ENCODE results near the gene RAB28. TPM values are rescaled to one million over a fixed set of nuclear protein-coding genes. Genes with fewer than 3 reads are reported as not detected.

Gene RAB28
- total and polyA plus RNA-seq, 9 donors: 13.9 to 20.4 (median 16.7) TPM

GRCh38 chr4:13386405-13387107 is 97.6 kb downstream of the RAB28 start:
- Histone ChIP-seq H3K27me3 (ENCODE audit: control insufficient read depth, insufficient read depth, low read length) (no peaks in the 10 kb centered on the region), H3K4me3 (ENCODE audit: low read length) (no peak overlapping the region), H3K36me3 (ENCODE audit: control insufficient read depth, insufficient read depth, low read length) (no peaks in the 10 kb centered on the region), H3K9me3 (replicated peaks; ENCODE audit: control insufficient read depth, low read depth, low read length) (peaks cover 3% of the 10 kb centered on the region), H3K27ac (ENCODE audit: low read length) (no peak overlapping the region), H3K4me1 (ENCODE audit: control insufficient read depth, insufficient read depth, low read length) (no peaks in the 10 kb centered on the region)
- no peak for DNase-seq

DNA sequence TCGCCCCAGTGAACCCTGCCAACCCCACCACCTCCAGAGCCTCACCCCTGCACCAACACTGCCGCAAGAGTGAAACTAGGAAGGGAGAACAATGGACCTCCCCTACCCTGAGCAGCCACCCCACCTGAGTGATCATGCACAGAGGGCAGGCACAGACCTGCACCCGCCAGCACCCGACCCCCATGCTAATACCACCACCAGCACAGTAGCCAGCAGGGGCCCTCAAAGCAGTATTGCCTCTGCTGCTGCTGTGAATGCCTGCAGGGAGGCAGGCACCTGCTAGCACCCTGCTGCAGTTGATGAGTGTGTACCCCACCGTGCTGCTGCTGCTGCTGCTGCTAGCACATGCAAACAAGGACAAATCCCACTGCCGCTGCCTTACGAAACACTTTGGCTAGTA is 100.1 kb downstream of the RAB28 start:
- H3K27me3 ChIP-seq (ENCODE audit: control insufficient read depth, insufficient read depth, low read length): no peaks in the 10 kb centered on the region
- WGBS (ENCODE audit: insufficient coverage): 97% methylated on average over 7 of the region's 7 CpGs
- DNase-seq: no peak
- H3K9me3 ChIP-seq (replicated peaks; ENCODE audit: control insufficient read depth, low read depth, low read length): peaks cover 3% of the 10 kb centered on the region
- no peaks in the 10 kb centered on the region for H3K36me3 ChIP-seq (ENCODE audit: control insufficient read depth, insufficient read depth, low read length)
- no peak overlapping the region for H3K27ac ChIP-seq (ENCODE audit: low read length)
- H3K4me3 ChIP-seq (ENCODE audit: low read length): no peak overlapping the region
- no peaks in the 10 kb centered on the region for H3K4me1 ChIP-seq (ENCODE audit: control insufficient read depth, insufficient read depth, low read length)

GRCh38 chr4:13378973-13379759 is 105.0 kb downstream of the RAB28 start:
- Histone ChIP-seq H3K27ac (ENCODE audit: low read length) (no peak overlapping the region), H3K4me1 (ENCODE audit: control insufficient read depth, insufficient read depth, low read length) (no peaks in the 10 kb centered on the region), H3K4me3 (ENCODE audit: low read length) (no peak overlapping the region), H3K27me3 (ENCODE audit: control insufficient read depth, insufficient read depth, low read length) (no peaks in the 10 kb centered on the region), H3K36me3 (ENCODE audit: control insufficient read depth, insufficient read depth, low read length) (no peaks in the 10 kb centered on the region), H3K9me3 (replicated peaks; ENCODE audit: control insufficient read depth, low read depth, low read length) (no peaks in the 10 kb centered on the region)
- DNase-seq: no peak
- WGBS (ENCODE audit: insufficient coverage): 92% methylated on average over 1 of the region's 9 CpGs

GRCh38 chr4:13371048-13371447 is 113.1 kb downstream of the RAB28 start:
- H3K27me3 ChIP-seq (ENCODE audit: control insufficient read depth, insufficient read depth, low read length): no peaks in the 10 kb centered on the region
- no peak overlapping the region for H3K27ac ChIP-seq (ENCODE audit: low read length)
- no peak overlapping the region for H3K4me3 ChIP-seq (ENCODE audit: low read length)
- H3K4me1 ChIP-seq (ENCODE audit: control insufficient read depth, insufficient read depth, low read length): no peaks in the 10 kb centered on the region
- H3K9me3 ChIP-seq (replicated peaks; ENCODE audit: control insufficient read depth, low read depth, low read length): no peaks in the 10 kb centered on the region
- 50% methylated on average over 1 of the region's 3 CpGs for WGBS (ENCODE audit: insufficient coverage)
- DNase-seq: no peak
- H3K36me3 ChIP-seq (ENCODE audit: control insufficient read depth, insufficient read depth, low read length): no peaks in the 10 kb centered on the region

GRCh38 chr4:13368217-13368616 is 115.9 kb downstream of the RAB28 start:
- no peak overlapping the region for H3K4me3 ChIP-seq (ENCODE audit: low read length)
- H3K27ac ChIP-seq (ENCODE audit: low read length): no peak overlapping the region
- H3K9me3 ChIP-seq (replicated peaks; ENCODE audit: control insufficient read depth, low read depth, low read length): no peaks in the 10 kb centered on the region
- DNase-seq: no peak
- no CpG with 5 or more reads among the region's 2 CpGs for WGBS (ENCODE audit: insufficient coverage)
- peaks cover 4% of the 10 kb centered on the region for H3K36me3 ChIP-seq (ENCODE audit: control insufficient read depth, insufficient read depth, low read length)
- H3K27me3 ChIP-seq (ENCODE audit: control insufficient read depth, insufficient read depth, low read length): no peaks in the 10 kb centered on the region
- H3K4me1 ChIP-seq (ENCODE audit: control insufficient read depth, insufficient read depth, low read length): no peaks in the 10 kb centered on the region

DNA sequence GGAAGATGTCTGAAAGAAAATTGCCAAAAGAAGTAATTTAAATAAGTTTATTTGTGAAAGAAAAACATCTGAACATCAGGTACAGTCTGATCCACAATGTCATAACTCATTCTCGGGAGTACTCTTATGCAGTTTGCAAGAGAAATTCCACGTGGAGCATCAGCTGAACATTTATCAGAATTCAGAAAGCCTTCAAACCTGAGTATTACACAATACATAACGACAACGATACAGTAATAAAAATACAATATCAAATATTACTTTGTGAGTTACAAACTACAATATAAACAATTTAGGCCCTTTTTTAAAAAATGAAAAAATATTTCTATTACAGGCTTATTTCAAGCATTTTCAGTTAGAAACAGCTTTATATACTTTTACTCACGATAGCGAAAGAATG is 116.4 kb downstream of the RAB28 start:
- Histone ChIP-seq H3K27ac (ENCODE audit: low read length) (no peak overlapping the region), H3K27me3 (ENCODE audit: control insufficient read depth, insufficient read depth, low read length) (no peaks in the 10 kb centered on the region), H3K9me3 (replicated peaks; ENCODE audit: control insufficient read depth, low read depth, low read length) (no peaks in the 10 kb centered on the region), H3K36me3 (ENCODE audit: control insufficient read depth, insufficient read depth, low read length) (peaks cover 4% of the 10 kb centered on the region), H3K4me1 (ENCODE audit: control insufficient read depth, insufficient read depth, low read length) (no peaks in the 10 kb centered on the region), H3K4me3 (ENCODE audit: low read length) (no peak overlapping the region)
- WGBS (ENCODE audit: insufficient coverage): no CpG with 5 or more reads among the region's 6 CpGs
- no peak for DNase-seq

DNA sequence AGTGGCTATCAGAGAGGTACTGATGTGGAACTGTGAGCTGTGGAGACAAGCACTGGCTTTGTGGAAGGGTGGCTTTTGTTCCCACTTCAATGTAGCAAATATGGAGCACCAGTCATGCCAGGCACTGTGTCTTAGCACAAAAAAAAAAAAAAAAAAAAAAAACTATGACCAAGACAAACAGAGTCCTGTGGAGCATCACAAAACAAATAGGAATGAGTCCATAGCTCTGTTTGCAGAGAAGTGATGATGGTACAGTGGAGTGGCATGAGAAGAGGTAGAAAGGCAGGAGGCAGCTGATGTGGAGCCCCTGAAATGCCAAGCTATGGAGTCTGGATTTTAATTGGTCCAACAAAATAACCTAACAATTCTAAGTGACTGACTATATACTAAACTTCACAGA is 116.9 kb downstream of the RAB28 start:
- Histone ChIP-seq H3K4me1 (ENCODE audit: control insufficient read depth, insufficient read depth, low read length) (no peaks in the 10 kb centered on the region), H3K4me3 (ENCODE audit: low read length) (no peak overlapping the region), H3K27me3 (ENCODE audit: control insufficient read depth, insufficient read depth, low read length) (no peaks in the 10 kb centered on the region), H3K27ac (ENCODE audit: low read length) (no peak overlapping the region), H3K36me3 (ENCODE audit: control insufficient read depth, insufficient read depth, low read length) (peaks cover 4% of the 10 kb centered on the region), H3K9me3 (replicated peaks; ENCODE audit: control insufficient read depth, low read depth, low read length) (no peaks in the 10 kb centered on the region)
- no peak for DNase-seq

GRCh38 chr4:13365195-13365594 is 118.9 kb downstream of the RAB28 start:
- no peaks in the 10 kb centered on the region for H3K9me3 ChIP-seq (replicated peaks; ENCODE audit: control insufficient read depth, low read depth, low read length)
- H3K4me3 ChIP-seq (ENCODE audit: low read length): no peak overlapping the region
- DNase-seq: no peak
- H3K27me3 ChIP-seq (ENCODE audit: control insufficient read depth, insufficient read depth, low read length): no peaks in the 10 kb centered on the region
- no peaks in the 10 kb centered on the region for H3K4me1 ChIP-seq (ENCODE audit: control insufficient read depth, insufficient read depth, low read length)
- 52% methylated on average over 2 of the region's 3 CpGs for whole genome bisulfite sequencing (ENCODE audit: insufficient coverage)
- H3K36me3 ChIP-seq (ENCODE audit: control insufficient read depth, insufficient read depth, low read length): peaks cover 4% of the 10 kb centered on the region
- no peak overlapping the region for H3K27ac ChIP-seq (ENCODE audit: low read length)

DNA sequence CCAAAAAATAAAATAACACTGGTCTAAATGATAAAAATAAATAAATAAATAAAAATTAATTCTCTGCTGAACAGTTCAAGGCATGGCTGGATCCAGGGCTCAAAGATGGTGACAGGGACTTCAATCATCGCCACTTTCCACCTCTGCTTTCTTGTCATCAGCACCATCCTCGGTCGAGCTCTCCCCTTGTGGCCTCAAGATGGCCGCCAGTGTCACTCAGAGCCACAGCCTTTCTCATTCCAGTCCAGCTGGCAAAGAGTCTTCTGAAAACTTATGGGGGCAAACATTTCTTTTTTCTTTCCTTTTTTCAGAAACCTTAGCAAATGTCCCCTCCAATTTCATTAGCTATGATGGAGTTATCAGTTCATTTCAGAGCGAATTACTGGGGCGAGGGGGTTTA is 119.5 kb downstream of the RAB28 start:
- WGBS (ENCODE audit: insufficient coverage): 78% methylated on average over 4 of the region's 6 CpGs
- H3K27ac ChIP-seq (ENCODE audit: low read length): no peak overlapping the region
- no peaks in the 10 kb centered on the region for H3K4me1 ChIP-seq (ENCODE audit: control insufficient read depth, insufficient read depth, low read length)
- H3K4me3 ChIP-seq (ENCODE audit: low read length): no peak overlapping the region
- H3K9me3 ChIP-seq (replicated peaks; ENCODE audit: control insufficient read depth, low read depth, low read length): no peaks in the 10 kb centered on the region
- peaks cover 4% of the 10 kb centered on the region for H3K36me3 ChIP-seq (ENCODE audit: control insufficient read depth, insufficient read depth, low read length)
- H3K27me3 ChIP-seq (ENCODE audit: control insufficient read depth, insufficient read depth, low read length): no peaks in the 10 kb centered on the region
- DNase-seq: no peak

DNA sequence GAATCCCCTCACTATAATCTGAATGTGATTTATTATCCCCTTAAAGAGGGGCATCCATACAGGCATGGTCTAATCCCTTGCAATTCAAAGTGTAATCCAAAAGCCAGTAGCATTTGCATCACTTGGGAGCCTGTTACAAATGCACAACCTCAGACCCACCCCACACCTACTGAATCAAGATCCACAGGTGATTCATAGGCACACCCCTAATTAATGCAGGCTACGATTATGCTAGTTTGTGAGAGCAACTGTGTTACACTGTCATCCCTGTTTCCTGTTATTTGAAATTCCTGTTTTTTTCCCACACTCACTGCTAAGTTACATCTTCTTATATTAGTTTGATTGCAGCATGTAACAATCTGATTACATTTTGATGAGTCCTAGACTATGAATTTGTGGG is 120.0 kb downstream of the RAB28 start:
- no peaks in the 10 kb centered on the region for H3K9me3 ChIP-seq (replicated peaks; ENCODE audit: control insufficient read depth, low read depth, low read length)
- WGBS (ENCODE audit: insufficient coverage): no CpG with 5 or more reads among the region's 1 CpG
- H3K4me1 ChIP-seq (ENCODE audit: control insufficient read depth, insufficient read depth, low read length): no peaks in the 10 kb centered on the region
- no peaks in the 10 kb centered on the region for H3K27me3 ChIP-seq (ENCODE audit: control insufficient read depth, insufficient read depth, low read length)
- peaks cover 4% of the 10 kb centered on the region for H3K36me3 ChIP-seq (ENCODE audit: control insufficient read depth, insufficient read depth, low read length)
- no peak for DNase-seq
- no peak overlapping the region for H3K4me3 ChIP-seq (ENCODE audit: low read length)
- H3K27ac ChIP-seq (ENCODE audit: low read length): no peak overlapping the region
